Adipose tissue (tissue), 3 donors: ENCODE results near the gene ANKRD35. TPM values are rescaled to one million over a fixed set of nuclear protein-coding genes. Genes with fewer than 3 reads are reported as not detected.
"Not testable (repeated sequence)": the region's sequence is repeated elsewhere in the genome, so short reads cannot be mapped to it uniquely, and the experiment has no call there.

Experiments
- H3K27ac ChIP-seq: one replicate; pipeline ENCODE4 v1.5.1; 2013; ENCODE audit warnings: low read depth, low read length
- WGBS, 3 donors: extraction: QIAGEN DNeasy Blood & Tissue Kit; methylation state at CpG; one replicate each; pipeline ENCODE4 v1.1.7; 2013; 5-methylcytosine and 5-hydroxymethylcytosine counted together
- polyA plus RNA-seq, 3 donors: library from polyadenylated mRNA; stranded (reverse); fragments of 200-250 nt; gene quantifications; one replicate each; pipeline ENCODE4 v1.2.3, GENCODE V29; 2013
- donor health status: healthy with polysubstance abuse.
- donor health status: Bipolar disorder and iron deficiency.
- donor health status: healthy.

Gene ANKRD35
- polyA plus RNA-seq, 3 donors, result 0.58 to 8.0 (median 3.6) TPM

- WGBS, 3 donors, result 12 to 46% (median 15%) methylated on average over 46 to 47 of the region's 47 CpGs
- no peak overlapping the region for H3K27ac ChIP-seq
Measured at GRCh38 chr1:145871994-145872924, 13.4 kb downstream of the ANKRD35 start.

- H3K27ac ChIP-seq, result no peak overlapping the region
- WGBS, 3 donors, result 64 to 75% (median 72%) methylated on average over 4 of the region's 4 CpGs
Measured at GRCh38 chr1:145868232-145868631, 17.4 kb downstream of the ANKRD35 start.

GRCh38 chr1:145863282-145864018, 22.2 kb downstream of the ANKRD35 start:
- 67 to 73% (median 70%) methylated on average over 5 of the region's 5 CpGs for WGBS, 3 donors
- no peak overlapping the region for H3K27ac ChIP-seq

- WGBS, 3 donors, result 0 to 1% (median 0%) methylated on average over 33 to 41 of the region's 41 CpGs
Measured at GRCh38 chr1:145859491-145860023, 26.1 kb downstream of the ANKRD35 start.

GRCh38 chr1:145858901-145859490, 26.7 kb downstream of the ANKRD35 start, which contains the start of gene PIAS3:
Gene PIAS3, minus strand, starts transcription at chr1:145859081. Its CDS starts 91 bp downstream, at chr1:145858990.
- peak within 1 kb of the TSS; percentile 9 for H3K27ac ChIP-seq
- 1% methylated on average over 33 to 42 of the region's 42 CpGs for WGBS, 3 donors

More at GRCh38 chr1:145859491-145860023, 26.1 kb downstream of the ANKRD35 start:
- H3K27ac ChIP-seq, result peak overlapping the region; percentile 9

- no peak overlapping the region for H3K27ac ChIP-seq
- WGBS, 3 donors, result 1% methylated on average over 35 of the region's 35 CpGs
Measured at GRCh38 chr1:145858238-145858900, 27.3 kb downstream of the ANKRD35 start.

- no peak overlapping the region for H3K27ac ChIP-seq
- 61 to 84% (median 71%) methylated on average over 4 of the region's 4 CpGs for WGBS, 3 donors
Measured at GRCh38 chr1:145857170-145857569, 28.5 kb downstream of the ANKRD35 start.

GRCh38 chr1:145855426-145855948, 30.2 kb downstream of the ANKRD35 start:
- 70 to 89% (median 88%) methylated on average over 7 of the region's 7 CpGs for WGBS, 3 donors
- H3K27ac ChIP-seq, result no peak overlapping the region

- WGBS, 3 donors, result 78 to 80% (median 79%) methylated on average over 15 of the region's 15 CpGs
- no peak overlapping the region for H3K27ac ChIP-seq
Measured at GRCh38 chr1:145849356-145850160, 36.1 kb downstream of the ANKRD35 start.

- WGBS, 3 donors, result 77 to 82% (median 81%) methylated on average over 3 of the region's 3 CpGs
Measured at GRCh38 chr1:145847827-145848226, 37.8 kb downstream of the ANKRD35 start.

GRCh38 chr1:145846201-145846612, 39.5 kb downstream of the ANKRD35 start:
- H3K27ac ChIP-seq, result no peak overlapping the region
- 62 to 75% (median 70%) methylated on average over 3 of the region's 3 CpGs for WGBS, 3 donors

More at GRCh38 chr1:145847827-145848226, 37.8 kb downstream of the ANKRD35 start:
- no peak overlapping the region for H3K27ac ChIP-seq

- no peak within 1 kb of the TSS for H3K27ac ChIP-seq
- 1% methylated on average over 48 to 50 of the region's 50 CpGs for WGBS, 3 donors
Measured at GRCh38 chr1:145845514-145846161, 40.0 kb downstream of the ANKRD35 start, which contains the start of gene NUDT17. Gene NUDT17, plus strand, starts transcription at chr1:145845630. Its CDS starts 11 bp downstream, at chr1:145845641.

- WGBS, 3 donors, result 6 to 12% (median 11%) methylated on average over 4 of the region's 4 CpGs
Measured at GRCh38 chr1:145845144-145845513, 40.5 kb downstream of the ANKRD35 start.

GRCh38 chr1:145843031-145843430, 42.6 kb downstream of the ANKRD35 start:
- H3K27ac ChIP-seq, result no peak overlapping the region
- WGBS, 3 donors, result 90 to 94% (median 91%) methylated on average over 3 of the region's 3 CpGs

More at GRCh38 chr1:145845144-145845513, 40.5 kb downstream of the ANKRD35 start:
- H3K27ac ChIP-seq, result no peak overlapping the region

GRCh38 chr1:145837656-145838055, 48.0 kb downstream of the ANKRD35 start:
- H3K27ac ChIP-seq, result no peak overlapping the region
- 96 to 100% (median 100%) methylated on average over 1 of the region's 1 CpG for WGBS, 3 donors

- not testable (repeated sequence) for H3K27ac ChIP-seq
- 95 to 99% (median 97%) methylated on average over 2 of the region's 2 CpGs for WGBS, 3 donors
Measured at GRCh38 chr1:145830810-145831209, 54.9 kb downstream of the ANKRD35 start.
